GM21367 (cell line): ENCODE results near the gene ZNF682.
"Not testable (repeated sequence)": the region's sequence is repeated elsewhere in the genome, so short reads cannot be mapped to it uniquely, and the experiment has no call there.

Source experiments
- ATAC-seq: cut with Tn5 transposase; IDR thresholded peaks from one replicate; pipeline ENCODE4 v1.9.1; 2021; ENCODE audit not compliant: unreplicated experiment

ZNF682 gene

DNA sequence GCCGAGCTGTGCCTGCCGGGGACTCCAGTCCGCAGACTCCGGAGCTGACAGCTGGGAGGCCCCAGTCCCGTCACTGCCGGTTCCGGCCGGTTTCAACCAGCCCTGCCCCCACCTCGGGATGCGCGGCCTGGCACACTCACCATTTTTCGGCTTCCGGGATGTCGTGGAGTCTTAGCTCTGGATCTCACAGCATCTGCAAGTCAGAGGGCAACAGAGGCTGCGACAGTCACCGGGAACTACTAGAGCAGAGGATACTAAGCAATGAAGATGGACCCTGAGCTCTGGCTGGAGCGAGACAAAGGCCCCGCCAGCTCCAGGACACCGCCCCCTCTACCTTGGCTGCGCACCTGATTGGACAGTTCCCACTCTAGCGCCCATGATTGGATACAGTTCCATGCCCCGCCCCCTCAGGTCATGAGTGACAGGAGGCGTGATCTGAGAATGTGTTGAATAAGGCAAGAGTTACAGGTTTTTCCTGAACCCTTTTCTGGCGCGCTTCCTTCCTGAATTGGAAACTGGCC, at the start of gene ZNF682:
Gene ZNF682 (minus strand): TSS at position 303 of the 521 bp plus-strand sequence. CDS start 160 bp downstream, at position 143.
- no peak for ATAC-seq

DNA sequence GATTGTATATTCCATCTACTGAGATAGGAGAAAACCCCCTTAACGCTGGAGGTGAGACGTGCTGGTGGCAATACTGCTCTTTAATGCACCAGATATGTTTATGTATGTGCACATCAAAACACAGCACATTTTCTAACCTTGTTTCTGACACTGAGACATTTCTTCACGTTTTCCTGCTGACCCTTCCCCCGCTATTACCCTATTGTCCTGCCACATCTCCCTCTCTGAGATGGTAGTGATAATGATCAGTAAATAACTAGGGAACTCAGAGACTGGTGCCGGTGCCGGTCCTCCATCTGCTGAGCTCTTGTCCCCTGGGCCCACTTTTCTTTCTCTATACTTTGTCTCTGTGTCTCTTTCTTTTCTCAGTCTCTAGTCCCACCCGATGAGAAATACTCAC, 43.6 kb upstream of the ZNF682 start:
- ATAC-seq = not testable (repeated sequence)

DNA sequence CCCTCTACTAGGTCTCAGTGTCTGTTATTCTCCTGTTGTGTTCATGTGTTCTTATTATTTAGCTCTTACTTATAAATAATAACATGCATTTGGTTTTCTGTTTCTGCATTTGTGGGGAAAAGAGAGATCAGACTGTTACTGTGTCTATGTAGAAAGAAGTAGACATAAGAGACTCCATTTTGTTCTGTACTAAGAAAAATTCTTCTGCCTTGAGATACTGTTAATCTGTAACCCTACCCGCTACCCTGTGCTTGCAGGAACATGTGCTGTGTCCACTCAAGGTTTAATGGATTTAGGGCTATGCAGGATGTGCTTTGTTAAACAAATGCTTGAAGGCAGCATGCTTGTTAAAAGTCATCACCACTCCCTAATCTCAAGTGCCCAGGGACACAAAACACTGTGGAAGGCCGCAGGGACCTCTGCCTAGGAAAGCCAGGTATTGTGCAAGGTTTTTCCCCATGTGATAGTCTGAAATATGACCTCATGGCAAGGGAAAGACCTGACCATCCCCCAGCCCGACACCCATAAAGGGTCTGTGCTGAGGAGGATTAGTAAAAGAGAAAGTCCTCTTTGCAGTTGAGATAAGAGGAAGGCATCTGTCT, 43.0 kb upstream of the ZNF682 start:
- not testable (repeated sequence) for ATAC-seq

DNA sequence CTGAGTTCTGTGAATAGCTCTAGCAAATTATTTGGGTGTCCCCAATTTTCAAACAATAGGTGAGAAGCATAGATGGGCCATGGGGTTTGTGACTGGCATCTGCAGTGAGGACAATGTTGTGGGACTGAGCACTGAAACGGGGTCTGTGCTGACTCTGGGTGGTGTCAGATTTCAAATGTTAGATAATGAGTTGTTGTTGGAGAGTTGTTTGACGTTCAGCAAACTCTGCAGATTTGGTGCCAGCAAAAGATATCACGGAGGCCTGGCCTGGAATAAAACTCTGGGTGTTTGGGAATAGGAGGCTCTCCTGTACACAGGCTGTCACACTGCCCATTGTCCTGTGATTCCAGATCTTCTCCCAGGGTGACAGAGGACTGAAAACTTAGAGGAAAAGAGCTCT, 41.4 kb upstream of the ZNF682 start:
- ATAC-seq = no peak

DNA sequence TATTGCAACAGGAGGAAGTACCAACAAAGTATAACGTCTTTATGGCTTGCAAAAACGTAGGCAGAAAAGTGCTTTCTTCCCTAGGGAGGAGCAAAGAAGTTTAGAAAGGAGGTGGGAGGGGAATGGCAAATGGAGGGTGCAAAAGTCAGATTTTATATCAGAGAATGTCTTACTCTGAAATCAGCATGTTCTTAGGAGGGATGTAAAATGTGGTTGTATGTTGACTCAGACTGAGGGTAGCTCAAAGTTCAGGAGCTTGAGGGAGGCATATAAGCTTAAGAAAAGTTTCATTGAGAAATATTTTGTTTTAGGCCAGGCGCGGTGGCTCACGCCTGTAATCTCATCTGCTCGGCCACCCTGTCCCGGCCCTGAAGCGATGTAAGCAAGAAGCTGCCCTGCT, 40.2 kb upstream of the ZNF682 start:
- ATAC-seq = no peak

DNA sequence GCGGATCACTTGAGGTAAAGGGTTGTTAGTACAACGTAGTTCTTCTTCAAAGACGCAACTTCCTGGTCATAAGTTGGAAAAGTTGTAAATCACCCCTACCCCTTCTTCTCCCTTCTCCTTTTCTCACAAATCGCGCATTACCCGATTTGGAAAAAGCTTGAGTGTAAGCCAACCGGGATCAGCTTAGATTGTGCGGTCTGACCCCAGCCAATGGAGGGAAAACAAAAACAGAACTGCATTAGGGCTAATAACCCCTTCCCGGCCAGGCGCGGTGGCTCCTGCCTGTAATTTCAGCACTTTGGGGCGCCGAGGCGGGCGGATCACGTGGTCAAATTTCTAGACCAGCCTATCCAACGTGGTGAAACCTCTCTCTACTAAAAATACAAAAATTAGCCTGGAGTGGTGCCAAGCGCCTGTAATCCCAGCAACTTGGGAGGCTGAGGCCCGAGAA, 39.3 kb upstream of the ZNF682 start:
- no peak for ATAC-seq

DNA sequence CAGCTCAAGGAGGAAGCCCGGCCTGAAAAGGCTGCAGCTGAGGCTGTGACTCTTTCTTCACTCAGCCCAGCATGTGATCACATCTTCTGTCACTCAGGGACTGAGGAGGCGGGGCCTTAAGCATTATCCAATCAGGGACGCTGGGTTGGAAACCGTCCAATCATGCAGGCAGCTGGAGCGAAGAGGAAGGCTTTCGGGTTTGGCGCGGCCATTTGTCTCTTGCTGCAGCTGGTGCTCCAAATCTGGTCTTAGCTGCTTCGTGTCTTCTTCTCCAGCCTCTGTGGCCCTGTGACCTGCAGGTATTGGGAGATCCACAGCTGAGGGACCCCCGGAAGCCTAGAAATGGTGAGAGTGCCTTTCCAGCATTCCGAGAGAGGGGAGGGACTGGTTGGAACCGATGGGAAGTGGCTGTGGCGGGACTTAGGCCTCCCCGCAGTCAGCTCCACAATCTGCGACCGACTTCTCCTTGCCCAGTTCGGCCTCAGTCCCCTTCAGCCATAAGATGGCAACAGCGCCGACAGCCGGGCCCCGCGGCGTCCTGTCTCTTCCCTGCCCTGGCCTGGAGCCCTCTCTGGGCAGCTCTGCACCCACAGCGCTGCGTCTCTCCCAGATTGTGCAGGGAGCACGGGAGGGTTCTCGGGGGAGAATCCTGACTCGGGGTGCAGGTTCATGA, 38.6 kb upstream of the ZNF682 start, which contains the start of gene ZNF90:
Gene ZNF90 (plus strand): TSS at position 210 of the 673 bp plus-strand sequence. CDS start 133 bp downstream, at position 343.
- peak; percentile 93 for ATAC-seq

DNA sequence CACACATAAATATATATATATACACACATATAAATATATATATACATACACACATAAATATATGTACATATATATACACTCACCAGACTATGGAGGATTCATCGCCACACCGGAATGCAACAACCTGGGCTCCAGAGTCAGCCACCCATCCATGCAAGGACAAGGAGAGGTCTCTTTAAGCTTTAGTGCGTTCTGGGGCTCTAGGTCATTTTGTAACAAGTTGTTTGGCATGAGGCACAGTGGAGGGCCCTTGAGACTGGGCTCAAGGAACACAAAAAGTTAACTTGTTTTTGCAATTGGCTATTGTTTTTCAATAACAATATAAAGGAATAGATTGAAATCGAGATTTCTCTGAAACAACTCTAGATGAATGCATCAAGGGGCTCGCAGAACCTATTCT, 33.6 kb upstream of the ZNF682 start:
- no peak for ATAC-seq

DNA sequence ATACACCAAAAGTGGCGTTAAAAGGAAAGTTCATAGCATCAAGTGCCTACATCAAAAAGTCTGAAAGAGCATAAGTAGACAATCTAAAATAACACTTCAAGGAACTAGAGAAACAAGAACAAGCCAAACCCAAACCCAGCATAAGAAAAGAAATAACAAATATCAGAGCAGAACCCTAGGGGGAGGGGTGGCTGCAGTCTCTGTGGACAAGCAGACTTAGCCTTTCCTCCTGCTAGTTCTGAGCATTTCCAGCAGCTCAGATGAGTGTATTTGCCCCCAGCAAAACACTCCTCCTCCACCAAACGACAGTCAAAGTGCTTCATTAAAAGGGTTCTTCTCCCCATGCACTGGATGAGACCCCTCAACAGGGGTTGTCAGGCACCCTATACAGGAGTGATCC, 31.4 kb upstream of the ZNF682 start:
- no peak for ATAC-seq

DNA sequence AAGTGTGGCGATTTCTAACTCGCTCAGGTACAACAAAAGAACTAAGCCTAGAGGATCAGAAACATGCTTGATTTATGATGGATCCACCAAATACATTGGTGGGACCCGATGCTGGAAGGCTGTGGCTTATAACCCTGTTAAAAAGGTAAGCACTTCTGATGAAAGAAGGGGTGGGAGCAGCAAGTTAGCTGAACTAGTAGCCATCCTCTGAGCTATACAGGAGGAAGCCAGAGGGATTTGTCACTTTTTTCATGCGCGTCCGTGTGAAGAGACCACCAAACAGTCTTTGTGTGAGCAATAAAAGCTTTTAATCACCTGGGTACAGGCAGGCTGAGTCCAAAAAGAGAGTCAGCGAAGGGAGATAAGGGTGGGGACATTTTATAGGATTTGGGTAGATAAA, 29.3 kb upstream of the ZNF682 start:
- not testable (repeated sequence) for ATAC-seq

DNA sequence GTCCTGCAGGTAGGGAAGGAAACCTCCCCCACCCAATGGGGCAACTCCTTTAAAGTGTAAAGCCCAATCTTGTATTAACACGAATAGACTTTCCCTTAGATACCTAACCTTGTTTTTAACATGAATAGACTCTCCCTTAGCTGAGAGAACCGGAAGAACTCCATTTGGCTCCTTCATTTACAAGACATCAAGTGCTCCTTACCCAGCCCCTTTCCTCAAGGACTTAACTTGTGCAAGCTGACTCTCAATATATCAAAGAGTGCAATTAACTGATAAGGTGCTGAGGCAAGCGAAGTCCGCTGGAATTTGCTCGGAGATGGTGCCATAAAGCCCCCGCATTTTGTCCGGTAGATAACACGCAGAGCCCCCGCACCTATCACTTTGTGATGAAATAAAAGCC, 28.6 kb upstream of the ZNF682 start:
- no peak for ATAC-seq

DNA sequence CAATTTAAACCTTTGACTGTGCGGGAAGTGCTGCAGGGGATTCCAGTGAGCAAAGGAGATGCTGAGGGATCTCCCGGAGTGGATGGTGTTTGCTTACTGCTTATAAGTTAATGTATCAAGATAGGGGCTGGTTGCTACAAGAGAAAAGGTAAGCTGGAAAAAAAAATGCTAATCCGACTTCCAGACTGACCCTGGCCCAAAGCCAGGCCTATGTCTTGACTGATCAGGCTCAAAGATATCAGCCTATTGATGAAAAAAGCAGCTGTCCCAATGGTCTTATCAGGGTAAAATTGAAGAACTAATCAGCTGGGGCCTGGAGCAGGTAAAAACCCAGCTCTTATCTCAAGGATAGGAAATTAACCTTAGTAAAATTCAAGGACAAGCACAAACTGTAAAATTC, 27.6 kb upstream of the ZNF682 start:
- ATAC-seq = no peak

DNA sequence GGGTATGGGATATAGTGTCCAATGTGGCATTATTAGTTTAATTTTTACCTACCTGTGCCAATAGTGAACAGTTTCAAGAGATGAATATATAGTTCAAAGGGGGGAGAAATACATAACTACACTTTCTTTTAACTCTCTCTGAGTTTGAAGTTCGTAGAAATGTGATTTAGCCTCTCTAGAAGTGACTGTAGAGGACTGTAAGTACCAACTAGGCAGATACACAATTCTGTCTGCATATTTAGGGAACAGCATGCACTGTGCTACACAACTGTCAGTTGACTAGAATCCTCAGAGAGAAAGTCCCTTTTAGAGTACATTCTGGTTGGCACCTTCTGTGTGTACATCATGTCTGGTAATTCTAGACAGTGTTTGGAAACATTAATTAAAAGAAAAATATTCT, 21.0 kb upstream of the ZNF682 start:
- no peak for ATAC-seq

DNA sequence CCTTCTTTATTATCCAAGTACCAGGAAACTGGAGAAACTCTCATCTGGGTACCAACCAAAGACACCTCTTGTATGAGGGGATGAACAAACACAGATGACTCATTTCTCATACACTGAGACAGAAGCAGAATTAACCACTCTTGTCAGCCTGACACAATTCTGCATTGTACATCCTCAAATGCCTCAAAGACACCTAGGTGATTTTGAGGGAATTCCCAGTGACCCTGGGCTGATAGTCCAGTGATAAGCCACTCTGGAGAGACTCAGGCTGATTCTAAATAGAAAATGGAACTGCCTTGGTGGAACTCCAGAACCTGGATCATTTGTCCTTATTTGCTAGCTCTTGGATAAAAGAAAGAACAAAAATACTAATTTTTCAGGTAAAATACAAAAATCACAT, 19.4 kb upstream of the ZNF682 start:
- ATAC-seq = not testable (repeated sequence)

DNA sequence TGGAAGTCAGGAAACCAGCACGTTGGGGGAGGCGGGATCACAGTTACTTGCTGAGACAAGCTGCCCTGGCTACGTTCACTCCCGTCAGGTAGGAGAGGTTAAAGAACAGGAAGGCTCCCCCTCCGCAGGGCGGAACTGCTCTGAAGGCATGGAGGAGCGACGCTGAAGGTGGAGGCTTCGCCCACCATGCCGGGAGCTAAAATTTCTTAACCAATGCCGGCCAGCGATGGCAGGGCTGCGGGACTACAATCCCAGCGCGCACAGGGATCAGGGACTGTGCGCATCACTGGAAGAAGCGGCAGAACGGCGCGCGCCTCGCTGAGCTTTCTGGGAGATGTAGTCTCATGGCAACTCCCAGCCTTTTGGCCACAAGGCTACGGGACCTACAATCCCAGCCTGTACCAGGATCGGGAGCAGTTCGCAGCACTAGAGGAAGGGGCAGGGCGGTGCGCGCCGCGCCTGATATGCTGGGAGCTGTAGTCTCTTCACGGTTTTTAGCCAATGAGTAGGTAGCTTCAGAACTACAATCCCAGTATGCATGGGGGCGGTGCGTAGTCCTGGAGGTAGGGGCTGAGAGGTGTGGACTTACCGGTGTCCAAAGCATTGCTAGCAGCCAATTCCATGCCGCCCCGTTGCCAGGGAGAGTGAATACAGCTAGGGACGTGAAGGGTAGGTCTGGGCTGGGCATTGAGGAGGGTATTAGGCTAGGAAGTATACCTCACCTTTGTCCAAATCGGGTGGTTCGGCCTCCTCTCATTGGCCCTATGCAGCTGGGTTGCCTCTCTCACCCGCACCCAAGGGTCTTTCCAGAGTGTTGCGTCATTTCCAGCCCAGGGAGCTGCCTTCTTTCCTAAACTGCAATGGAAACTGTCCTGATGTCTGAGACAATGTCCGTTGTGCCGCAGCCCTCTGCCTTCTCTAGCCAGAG, 12.8 kb upstream of the ZNF682 start:
- ATAC-seq = peak; percentile 96

DNA sequence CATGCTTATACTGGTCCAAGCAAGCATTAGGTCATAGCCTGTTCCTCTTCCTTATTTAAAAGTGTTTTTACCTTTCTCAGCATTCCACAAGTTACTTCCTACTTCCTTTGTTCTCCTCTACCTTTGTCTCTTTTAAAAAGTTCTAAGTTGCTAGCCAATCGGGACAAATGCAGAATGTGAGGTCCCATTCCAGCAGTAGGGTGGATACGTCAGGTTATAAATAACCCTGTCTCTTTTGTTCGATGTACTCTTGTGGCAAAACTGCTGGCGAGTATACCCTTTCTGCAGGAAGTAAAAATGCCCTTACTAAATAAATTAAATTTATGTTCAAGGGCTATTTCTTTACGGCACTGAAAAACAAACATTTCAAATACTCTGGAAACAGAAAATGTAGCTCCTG, 6.4 kb upstream of the ZNF682 start:
- ATAC-seq = not testable (repeated sequence)

DNA sequence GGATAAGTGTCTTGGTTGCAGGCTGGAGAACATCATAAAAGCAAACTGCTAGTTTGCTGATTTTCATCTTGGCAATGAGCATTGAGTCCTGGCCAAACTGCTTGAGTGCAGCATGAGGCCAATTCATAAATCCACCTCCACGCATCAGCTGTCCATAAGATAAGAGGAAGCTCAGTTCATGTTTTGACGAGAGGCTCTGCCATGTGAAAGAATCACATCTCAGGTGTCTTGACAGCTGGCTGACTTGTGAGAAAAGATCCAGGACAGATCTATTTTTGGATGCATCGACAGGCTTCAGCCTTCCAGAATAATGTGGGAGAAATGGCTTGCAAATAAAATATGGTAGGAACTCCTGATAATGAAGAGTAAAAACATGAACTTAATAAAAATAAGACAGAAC, 5.4 kb upstream of the ZNF682 start:
- ATAC-seq = no peak

DNA sequence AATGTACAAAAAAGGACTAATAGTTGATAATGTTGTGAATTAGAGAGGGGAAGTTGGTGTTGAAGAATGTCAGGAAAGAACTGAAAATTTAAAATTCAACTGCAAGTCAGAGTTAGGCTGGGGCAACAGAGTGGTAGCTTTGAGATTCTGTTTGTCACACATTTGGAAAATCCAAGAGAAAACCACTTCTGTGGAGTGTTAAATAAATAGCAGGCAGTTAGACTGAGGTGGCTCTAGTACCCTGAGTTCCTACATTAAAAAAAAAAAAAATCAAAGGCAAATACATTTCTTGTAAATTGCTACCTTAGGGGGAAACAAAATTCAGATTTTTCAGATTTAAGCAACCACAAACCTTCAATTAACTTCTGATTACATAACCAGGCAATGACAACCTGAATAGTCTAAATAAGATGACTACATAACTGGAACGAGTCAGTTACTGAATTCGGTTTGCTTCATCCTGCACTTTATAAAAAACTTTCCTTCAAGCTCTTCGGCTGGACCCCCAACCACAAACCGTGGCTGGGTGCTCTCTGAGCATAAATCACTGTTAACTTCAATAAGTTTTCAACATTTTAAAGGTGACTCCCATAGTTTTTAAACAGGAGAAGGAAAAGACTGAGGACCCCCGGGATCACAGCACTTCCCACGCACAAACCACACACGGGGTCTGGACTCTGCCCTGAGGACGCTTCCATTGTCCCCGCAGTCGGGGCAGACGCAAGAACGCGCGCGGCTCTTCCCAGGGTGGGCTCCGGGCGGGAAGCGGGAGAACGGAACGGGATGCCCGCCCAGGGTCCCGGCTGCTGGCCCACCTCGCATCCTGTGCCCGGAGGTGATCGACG, 725 bp downstream of the ZNF682 start:
- no peak for ATAC-seq

DNA sequence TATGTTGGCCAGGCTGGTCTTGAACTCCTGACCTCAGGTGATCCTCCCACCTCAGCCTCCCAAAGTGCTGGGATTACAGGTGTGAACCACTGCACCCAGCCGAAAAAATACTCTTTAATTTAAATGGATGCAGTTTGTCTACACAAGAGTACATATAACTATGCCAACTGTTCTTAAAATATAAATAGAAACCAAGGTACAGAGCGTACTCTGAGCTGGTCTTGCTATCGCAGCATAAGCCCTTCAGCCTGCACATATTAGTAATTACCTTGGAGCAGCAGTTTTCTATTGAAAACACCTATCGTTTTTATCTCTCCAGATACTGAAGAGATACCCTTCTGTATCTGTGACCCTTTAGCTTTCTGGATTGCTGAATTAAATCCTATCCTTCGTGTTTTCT, 3.4 kb downstream of the ZNF682 start:
- ATAC-seq = no peak

DNA sequence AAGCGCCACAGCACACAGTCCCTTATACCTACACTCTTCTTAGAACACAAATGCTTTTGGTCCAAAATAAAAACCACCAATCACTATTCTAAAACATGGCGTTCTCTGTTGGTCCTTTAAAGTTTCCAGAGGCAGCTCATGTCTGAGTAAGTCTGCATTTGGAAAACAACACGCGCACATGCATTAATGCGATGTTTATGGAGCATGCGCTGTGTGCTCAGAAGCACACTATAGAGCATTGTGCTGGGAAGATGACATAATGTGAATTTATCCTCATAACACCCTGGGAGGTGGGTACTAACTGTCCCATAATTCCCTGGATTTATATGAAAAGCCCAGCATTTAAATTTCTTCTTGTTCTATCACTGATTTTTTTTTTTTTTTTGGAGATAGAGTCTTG, 10.7 kb downstream of the ZNF682 start:
- ATAC-seq = no peak
